HG03135 (cell line): ENCODE data around the gene SELENOS.

Experiments used
- ATAC-seq: cut with Tn5 transposase; IDR thresholded peaks from one replicate; pipeline ENCODE4 v1.9.1; 2021; ENCODE audit warnings: mild to moderate bottlenecking, moderate library complexity; ENCODE audit not compliant: unreplicated experiment

Gene SELENOS, protein sequence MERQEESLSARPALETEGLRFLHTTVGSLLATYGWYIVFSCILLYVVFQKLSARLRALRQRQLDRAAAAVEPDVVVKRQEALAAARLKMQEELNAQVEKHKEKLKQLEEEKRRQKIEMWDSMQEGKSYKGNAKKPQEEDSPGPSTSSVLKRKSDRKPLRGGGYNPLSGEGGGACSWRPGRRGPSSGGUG

GRCh38 chr15:101277038-101277822 is at the start of gene SELENOS:
Gene SELENOS, minus strand, starts transcription at chr15:101277485. Its CDS starts 68 bp downstream, at chr15:101277417.
- ATAC-seq, result peak; percentile 81

GRCh38 chr15:101326462-101327146 is 49.3 kb upstream of the SELENOS start:
- no peak for ATAC-seq

DNA sequence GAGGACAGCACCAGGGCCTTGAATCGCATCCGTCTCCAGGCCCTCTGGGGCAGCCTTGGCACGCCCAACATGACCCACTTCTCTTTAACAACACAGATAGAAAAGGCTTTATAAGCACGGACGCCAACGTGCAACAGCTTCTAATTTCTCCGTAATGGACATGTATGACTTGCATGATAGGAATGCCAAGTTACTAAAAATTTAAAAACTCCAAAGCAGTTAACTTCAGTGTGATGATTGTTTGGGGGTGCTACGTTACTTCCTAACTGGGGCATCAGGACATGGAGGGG is 48.7 kb upstream of the SELENOS start:
- no peak for ATAC-seq

- ATAC-seq, result no peak
Measured at GRCh38 chr15:101325263-101326025, 48.2 kb upstream of the SELENOS start.

- no peak for ATAC-seq
Measured at GRCh38 chr15:101324524-101325177, 47.4 kb upstream of the SELENOS start.

GRCh38 chr15:101323793-101324523 is 46.7 kb upstream of the SELENOS start:
- no peak for ATAC-seq

GRCh38 chr15:101322854-101323477 is 45.7 kb upstream of the SELENOS start:
- no peak for ATAC-seq

GRCh38 chr15:101322016-101322695 is 44.9 kb upstream of the SELENOS start:
- ATAC-seq, result no peak

- ATAC-seq, result peak; percentile 73
Measured at GRCh38 chr15:101320501-101321052, 43.3 kb upstream of the SELENOS start.

GRCh38 chr15:101318839-101319238 is 41.6 kb upstream of the SELENOS start:
- no peak for ATAC-seq

DNA sequence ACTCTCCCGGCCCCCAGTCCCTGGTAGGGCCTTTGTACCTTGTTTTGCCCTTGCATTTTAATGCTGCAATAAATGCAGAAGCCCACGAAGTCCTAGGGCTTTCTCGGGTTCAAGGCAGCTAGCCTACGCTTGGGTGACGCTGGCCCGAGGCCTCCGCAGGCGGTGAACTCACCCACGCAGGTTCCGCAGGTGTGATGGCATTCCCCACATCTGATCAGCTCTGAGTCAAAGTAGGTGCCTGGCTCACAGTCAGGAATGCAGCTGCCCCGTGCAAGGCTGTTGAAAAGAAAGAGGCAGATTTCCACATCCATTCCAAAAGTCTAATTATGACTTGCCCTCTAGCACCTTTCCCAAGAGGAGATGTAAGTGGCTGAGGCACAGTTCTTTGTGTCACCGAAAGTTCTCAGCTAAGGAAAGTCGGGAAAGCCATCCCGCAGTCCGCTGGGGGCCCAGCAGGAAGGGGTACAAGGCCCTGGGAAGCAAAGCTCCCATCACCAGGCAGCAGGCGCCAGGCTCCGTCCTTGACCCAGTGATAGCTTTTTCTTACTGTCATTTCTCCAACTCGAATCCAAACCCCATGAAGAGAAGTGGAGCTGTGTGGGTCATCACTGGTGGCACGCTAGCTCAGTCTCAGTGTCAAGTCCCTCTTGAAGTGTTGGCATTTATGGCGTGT is 41.0 kb upstream of the SELENOS start:
- no peak for ATAC-seq

- no peak for ATAC-seq
Measured at GRCh38 chr15:101317336-101317872, 40.1 kb upstream of the SELENOS start.

DNA sequence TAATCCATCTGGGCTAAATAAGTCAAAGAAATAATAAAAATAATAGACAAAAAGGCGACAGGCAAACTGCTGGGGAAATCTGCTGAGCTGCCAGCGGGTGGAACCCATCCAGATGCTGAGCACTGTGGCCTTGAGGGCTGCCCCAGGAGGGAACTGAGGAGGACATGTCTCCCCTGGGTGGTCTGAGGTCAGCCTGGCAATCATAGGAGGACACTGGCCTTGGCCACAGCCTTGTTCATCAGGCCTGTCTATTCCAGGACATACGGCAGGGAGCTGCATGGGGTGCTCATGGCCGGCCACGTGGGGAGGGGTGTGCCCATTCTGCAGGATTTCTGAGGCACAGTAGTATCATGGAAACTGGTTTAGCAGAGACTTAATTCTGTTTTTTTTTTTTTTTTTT is 39.2 kb upstream of the SELENOS start:
- no peak for ATAC-seq

GRCh38 chr15:101315736-101316135 is 38.5 kb upstream of the SELENOS start:
- no peak for ATAC-seq

- no peak for ATAC-seq
Measured at GRCh38 chr15:101314336-101315125, 37.2 kb upstream of the SELENOS start.

GRCh38 chr15:101313041-101313761 is 35.9 kb upstream of the SELENOS start:
- ATAC-seq, result no peak

- ATAC-seq, result no peak
Measured at GRCh38 chr15:101310508-101310907, 33.2 kb upstream of the SELENOS start.
